HG03442 (cell line): Measurements from ENCODE around the gene SLC35B1.
"Not testable (repeated sequence)": the region's sequence is repeated elsewhere in the genome, so short reads cannot be mapped to it uniquely, and the experiment has no call there.

Experiments
- ATAC-seq: cut with Tn5 transposase; IDR thresholded peaks from one replicate; pipeline ENCODE4 v1.9.1; 2021; ENCODE audit warnings: mild to moderate bottlenecking, moderate library complexity; ENCODE audit not compliant: unreplicated experiment

SLC35B1 gene

GRCh38 chr17:49734515-49735490 lies 27.0 kb upstream of the SLC35B1 start:
- no peak for ATAC-seq

- no peak for ATAC-seq
Observed at GRCh38 chr17:49731435-49731831, 23.7 kb upstream of the SLC35B1 start.

- no peak for ATAC-seq
Observed at GRCh38 chr17:49730785-49731434, 23.1 kb upstream of the SLC35B1 start.

GRCh38 chr17:49730078-49730784 lies 22.5 kb upstream of the SLC35B1 start:
- ATAC-seq = no peak

GRCh38 chr17:49729069-49729468 lies 21.3 kb upstream of the SLC35B1 start:
- ATAC-seq = no peak

GRCh38 chr17:49728425-49728824 lies 20.7 kb upstream of the SLC35B1 start:
- no peak for ATAC-seq

- ATAC-seq = no peak
Observed at GRCh38 chr17:49727380-49727779, 19.6 kb upstream of the SLC35B1 start.

GRCh38 chr17:49725452-49726130 lies 17.8 kb upstream of the SLC35B1 start:
- ATAC-seq = no peak

- ATAC-seq = not testable (repeated sequence)
Observed at GRCh38 chr17:49724552-49724951, 16.8 kb upstream of the SLC35B1 start.

GRCh38 chr17:49723423-49723822 lies 15.7 kb upstream of the SLC35B1 start:
- no peak for ATAC-seq

- no peak for ATAC-seq
Observed at GRCh38 chr17:49722066-49722465, 14.3 kb upstream of the SLC35B1 start.

- ATAC-seq = no peak
Observed at GRCh38 chr17:49717371-49717861, 9.7 kb upstream of the SLC35B1 start.

GRCh38 chr17:49716668-49717364 lies 9.1 kb upstream of the SLC35B1 start:
- ATAC-seq = no peak

- no peak for ATAC-seq
Observed at GRCh38 chr17:49715717-49716279, 8.0 kb upstream of the SLC35B1 start.

- ATAC-seq = no peak
Observed at GRCh38 chr17:49715216-49715615, 7.5 kb upstream of the SLC35B1 start.

- ATAC-seq = no peak
Observed at GRCh38 chr17:49708515-49709183, 885 bp upstream of the SLC35B1 start.

- no peak for ATAC-seq
Observed at GRCh38 chr17:49707246-49707607, 537 bp downstream of the SLC35B1 start.

GRCh38 chr17:49705254-49705653 lies 2.5 kb downstream of the SLC35B1 start:
- ATAC-seq = no peak

GRCh38 chr17:49703557-49704277 lies 4.0 kb downstream of the SLC35B1 start:
- no peak for ATAC-seq
